ENCODE measurements around the gene ATG9B. TPM values are rescaled to one million over a fixed set of nuclear protein-coding genes. Genes with fewer than 3 reads are reported as not detected.

Gene ATG9B
- total RNA-seq, 1 donor from 2014 or later: 11.8 TPM

DNA sequence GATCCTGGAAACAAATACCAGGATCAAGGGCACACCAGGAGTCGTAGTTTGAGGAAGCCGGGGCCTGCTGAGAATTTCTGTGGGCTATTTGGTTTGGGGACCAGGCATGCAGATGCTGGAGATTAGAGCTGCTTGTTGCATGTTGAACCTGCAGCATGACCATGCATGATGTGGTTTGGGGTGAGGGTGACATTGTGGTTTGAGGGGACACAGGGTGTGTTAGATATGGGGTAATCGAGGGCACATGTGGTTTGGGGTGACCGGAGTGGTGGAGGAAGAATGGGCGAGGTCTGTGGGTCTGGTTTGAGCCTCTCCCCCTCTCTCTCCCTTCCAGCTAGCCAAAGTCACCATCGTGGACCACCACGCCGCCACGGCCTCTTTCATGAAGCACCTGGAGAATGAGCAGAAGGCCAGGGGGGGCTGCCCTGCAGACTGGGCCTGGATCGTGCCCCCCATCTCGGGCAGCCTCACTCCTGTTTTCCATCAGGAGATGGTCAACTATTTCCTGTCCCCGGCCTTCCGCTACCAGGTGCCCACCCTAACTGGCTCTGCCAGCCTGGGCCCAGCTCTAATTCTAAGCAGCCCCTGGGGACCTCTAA lies 23.3 kb downstream of the ATG9B start:
- no peak overlapping the region for H3K4me3 Mint-ChIP-seq
- H3K36me3 Mint-ChIP-seq: no peaks in the 10 kb centered on the region
- H3K4me1 Mint-ChIP-seq: peaks cover 16% of the 10 kb centered on the region
- TF ChIP-seq, protein P1, sequence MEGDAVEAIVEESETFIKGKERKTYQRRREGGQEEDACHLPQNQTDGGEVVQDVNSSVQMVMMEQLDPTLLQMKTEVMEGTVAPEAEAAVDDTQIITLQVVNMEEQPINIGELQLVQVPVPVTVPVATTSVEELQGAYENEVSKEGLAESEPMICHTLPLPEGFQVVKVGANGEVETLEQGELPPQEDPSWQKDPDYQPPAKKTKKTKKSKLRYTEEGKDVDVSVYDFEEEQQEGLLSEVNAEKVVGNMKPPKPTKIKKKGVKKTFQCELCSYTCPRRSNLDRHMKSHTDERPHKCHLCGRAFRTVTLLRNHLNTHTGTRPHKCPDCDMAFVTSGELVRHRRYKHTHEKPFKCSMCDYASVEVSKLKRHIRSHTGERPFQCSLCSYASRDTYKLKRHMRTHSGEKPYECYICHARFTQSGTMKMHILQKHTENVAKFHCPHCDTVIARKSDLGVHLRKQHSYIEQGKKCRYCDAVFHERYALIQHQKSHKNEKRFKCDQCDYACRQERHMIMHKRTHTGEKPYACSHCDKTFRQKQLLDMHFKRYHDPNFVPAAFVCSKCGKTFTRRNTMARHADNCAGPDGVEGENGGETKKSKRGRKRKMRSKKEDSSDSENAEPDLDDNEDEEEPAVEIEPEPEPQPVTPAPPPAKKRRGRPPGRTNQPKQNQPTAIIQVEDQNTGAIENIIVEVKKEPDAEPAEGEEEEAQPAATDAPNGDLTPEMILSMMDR (IDR thresholded peaks at IDR 0.05; ENCODE audit: unreplicated experiment): peak; percentile 18
- H3K27me3 Mint-ChIP-seq (ENCODE audit: low read depth): peaks cover 3% of the 10 kb centered on the region
- DNase-seq (ENCODE audit: low spot score in 2 of 2, unreplicated experiment in 2 of 2): no peak
- no peaks in the 10 kb centered on the region for H3K9me3 Mint-ChIP-seq
- H3K27ac Mint-ChIP-seq: no peak overlapping the region

- Mint-ChIP-seq H3K27ac (no peak overlapping the region), H3K36me3 (no peaks in the 10 kb centered on the region), H3K27me3 (ENCODE audit: low read depth) (peaks cover 3% of the 10 kb centered on the region), H3K9me3 (no peaks in the 10 kb centered on the region), H3K4me1 (peaks cover 18% of the 10 kb centered on the region), H3K4me3 (no peak overlapping the region)
- TF ChIP-seq, protein P1 (IDR thresholded peaks at IDR 0.05; ENCODE audit: unreplicated experiment): no peak
- DNase-seq (ENCODE audit: low spot score in 2 of 2, unreplicated experiment in 2 of 2): no peak
Measured at GRCh38 chr7:150999497-151000230, 24.6 kb downstream of the ATG9B start.

- Mint-ChIP-seq H3K27me3 (ENCODE audit: low read depth) (no peaks in the 10 kb centered on the region), H3K9me3 (no peaks in the 10 kb centered on the region), H3K4me1 (peaks cover 19% of the 10 kb centered on the region), H3K4me3 (no peak overlapping the region), H3K36me3 (no peaks in the 10 kb centered on the region), H3K27ac (no peak overlapping the region)
- no peak for DNase-seq (ENCODE audit: low spot score in 2 of 2, unreplicated experiment in 2 of 2)
- TF ChIP-seq, protein P1 (IDR thresholded peaks at IDR 0.05; ENCODE audit: unreplicated experiment): no peak
Measured at GRCh38 chr7:150999001-150999400, 25.3 kb downstream of the ATG9B start.

DNA sequence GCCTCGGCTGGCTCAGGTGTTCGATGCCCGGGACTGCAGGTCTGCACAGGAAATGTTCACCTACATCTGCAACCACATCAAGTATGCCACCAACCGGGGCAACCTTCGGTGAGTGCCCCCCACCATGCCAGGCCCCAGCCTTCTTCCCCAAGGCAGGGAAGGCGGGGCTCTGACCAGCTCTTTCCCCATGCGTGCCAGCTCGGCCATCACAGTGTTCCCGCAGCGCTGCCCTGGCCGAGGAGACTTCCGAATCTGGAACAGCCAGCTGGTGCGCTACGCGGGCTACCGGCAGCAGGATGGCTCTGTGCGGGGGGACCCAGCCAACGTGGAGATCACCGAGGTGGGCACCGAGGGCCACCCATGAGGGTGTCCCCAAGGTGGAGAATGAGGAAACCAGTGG lies 26.0 kb downstream of the ATG9B start:
- H3K27me3 Mint-ChIP-seq (ENCODE audit: low read depth): no peaks in the 10 kb centered on the region
- H3K4me3 Mint-ChIP-seq: no peak overlapping the region
- DNase-seq (ENCODE audit: low spot score in 2 of 2, unreplicated experiment in 2 of 2): no peak
- no peak overlapping the region for H3K27ac Mint-ChIP-seq
- H3K4me1 Mint-ChIP-seq: peaks cover 19% of the 10 kb centered on the region
- TF ChIP-seq, protein P1 (IDR thresholded peaks at IDR 0.05; ENCODE audit: unreplicated experiment): no peak
- no peaks in the 10 kb centered on the region for H3K36me3 Mint-ChIP-seq
- no peaks in the 10 kb centered on the region for H3K9me3 Mint-ChIP-seq

- Mint-ChIP-seq H3K27me3 (ENCODE audit: low read depth) (no peaks in the 10 kb centered on the region), H3K9me3 (no peaks in the 10 kb centered on the region), H3K36me3 (no peaks in the 10 kb centered on the region), H3K4me1 (peaks cover 19% of the 10 kb centered on the region), H3K27ac (peak overlapping the region; percentile 39), H3K4me3 (no peak overlapping the region)
- TF ChIP-seq, protein P1 (IDR thresholded peaks at IDR 0.05; ENCODE audit: unreplicated experiment): no peak
- no peak for DNase-seq (ENCODE audit: low spot score in 2 of 2, unreplicated experiment in 2 of 2)
Measured at GRCh38 chr7:150997817-150998216, 26.5 kb downstream of the ATG9B start.

Measured in mesothelial cell of epicardium (in vitro differentiated cells).